Stimulated activated CD4-positive, alpha-beta T cell treated with anti-CD3 and anti-CD28 coated beads, Interleukin-15, amount 100 ng/mL, for 48 hours (primary cell): ENCODE data around the gene SEMA6A.

Experiments used
- DNase-seq, 2 donors: peaks; one replicate each; pipeline ENCODE4 v3.0.0-alpha.2; 2020; ENCODE audit warnings: low read depth in 2 of 2

SEMA6A gene

GRCh38 chr5:116576053-116576713 is 1.6 kb upstream of the SEMA6A start:
- DNase-seq: peak in 1 of 2 donors; percentile 43

- DNase-seq: no peak
These were observed 866 bp upstream of the SEMA6A start for GRCh38 chr5:116575326-116576052.

- DNase-seq: no peak
These were observed 789 bp downstream of the SEMA6A start for GRCh38 chr5:116573702-116574366.

GRCh38 chr5:116573279-116573701 is 1.3 kb downstream of the SEMA6A start:
- no peak for DNase-seq

- DNase-seq: no peak
These were observed 2.0 kb downstream of the SEMA6A start for GRCh38 chr5:116572350-116573278.

- no peak for DNase-seq
These were observed 2.9 kb downstream of the SEMA6A start for GRCh38 chr5:116571568-116572349.

GRCh38 chr5:116569999-116570398 is 4.6 kb downstream of the SEMA6A start:
- DNase-seq: no peak

- no peak for DNase-seq
These were observed 7.5 kb downstream of the SEMA6A start for GRCh38 chr5:116567106-116567505.

- DNase-seq: no peak
These were observed 8.4 kb downstream of the SEMA6A start for GRCh38 chr5:116566251-116566650.

GRCh38 chr5:116564756-116565490 is 9.7 kb downstream of the SEMA6A start:
- no peak for DNase-seq

GRCh38 chr5:116564312-116564711 is 10.3 kb downstream of the SEMA6A start:
- no peak for DNase-seq

- no peak for DNase-seq
These were observed 10.8 kb downstream of the SEMA6A start for GRCh38 chr5:116563736-116564308.

- DNase-seq: no peak
These were observed 12.0 kb downstream of the SEMA6A start for GRCh38 chr5:116562669-116563068.

GRCh38 chr5:116561658-116562057 is 13.0 kb downstream of the SEMA6A start:
- DNase-seq: no peak

GRCh38 chr5:116559673-116560164 is 14.9 kb downstream of the SEMA6A start:
- DNase-seq: no peak

- DNase-seq: no peak
These were observed 15.4 kb downstream of the SEMA6A start for GRCh38 chr5:116559239-116559638.

GRCh38 chr5:116557669-116558271 is 16.9 kb downstream of the SEMA6A start:
- DNase-seq: no peak

GRCh38 chr5:116554764-116555163 is 19.9 kb downstream of the SEMA6A start:
- no peak for DNase-seq

- no peak for DNase-seq
These were observed 21.3 kb downstream of the SEMA6A start for GRCh38 chr5:116553366-116553765.
